WERI-Rb-1 (cell line): ENCODE results near the gene FOXJ1.

Source experiments
- DNase-seq: peaks from one replicate; pipeline ENCODE4 v3.0.0-alpha.2; 2020
- H3K27ac ChIP-seq: fragments of 250-450 bp; sonication (Bioruptor Pico); 2 replicates; pipeline ENCODE4 v1.5.1; 2020; ENCODE audit warnings: mild to moderate bottlenecking, moderate library complexity
- H3K27me3 ChIP-seq: fragments of 250-450 bp; sonication (Bioruptor Pico); 2 replicates; pipeline ENCODE4 v1.5.1; 2021; ENCODE audit warnings: mild to moderate bottlenecking, low read depth, moderate library complexity; ENCODE audit not compliant: insufficient read depth, severe bottlenecking
- H3K36me3 ChIP-seq: fragments of 250-450 bp; sonication (Bioruptor Pico); 2 replicates; pipeline ENCODE4 v1.5.1; 2020; ENCODE audit warnings: mild to moderate bottlenecking, moderate library complexity
- H3K4me3 ChIP-seq: 2 replicates; pipeline ENCODE4 v1.5.1; 2011; ENCODE audit warnings: low read depth, mild to moderate bottlenecking, control low read depth, low read length
- H3K9me3 ChIP-seq: fragments of 250-450 bp; sonication (Bioruptor Pico); 2 replicates; pipeline ENCODE4 v1.5.1; 2021; ENCODE audit warnings: mild to moderate bottlenecking, moderate library complexity; ENCODE audit not compliant: severe bottlenecking
- TF ChIP-seq, protein P1 (sequence below): IDR thresholded peaks from 2 replicates; pipeline ENCODE4 v1.5.1; 2011; ENCODE audit warnings: low read depth, mild to moderate bottlenecking, control low read depth, inconsistent platforms, low read length

FOXJ1 gene

DNA sequence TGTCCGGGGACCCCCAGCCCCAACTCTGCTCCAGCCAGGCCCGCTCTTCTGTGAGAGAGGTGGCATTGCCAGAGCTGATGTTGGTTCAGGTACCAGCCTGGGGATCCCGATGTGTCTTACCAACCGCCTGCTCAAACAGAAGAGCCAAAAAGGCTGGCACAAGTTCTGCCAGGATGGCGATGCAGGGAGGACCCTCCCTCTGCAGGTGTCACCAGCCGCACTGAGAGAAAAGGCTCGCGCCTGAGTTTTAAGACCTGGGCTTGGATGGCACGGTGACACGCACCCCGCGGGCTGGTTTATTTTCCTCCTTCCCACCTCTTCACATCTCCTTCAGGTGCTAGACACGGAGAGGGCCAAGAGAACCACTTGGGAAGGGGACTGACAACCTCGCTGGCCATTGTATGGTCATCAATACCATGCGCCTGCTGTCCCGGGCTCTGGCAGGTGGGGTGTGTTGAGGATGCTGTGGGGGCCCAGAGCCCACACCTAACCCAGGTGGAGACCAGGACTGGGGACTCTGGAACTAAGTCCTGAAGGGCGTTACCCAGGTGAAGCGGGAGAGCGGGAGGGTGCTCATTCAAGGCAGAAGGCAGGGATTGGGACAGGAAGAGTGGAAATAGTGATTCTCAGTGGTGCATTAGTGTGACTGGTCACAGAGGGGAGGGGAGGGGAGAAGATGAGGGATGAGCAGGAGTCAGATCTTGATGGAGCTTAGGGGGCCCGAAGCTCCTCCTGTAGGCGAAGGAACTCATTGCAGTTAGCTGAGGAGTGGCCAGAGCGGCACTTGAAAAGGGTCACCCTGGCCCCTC is 16.3 kb downstream of the FOXJ1 start:
- H3K9me3 ChIP-seq = no peaks in the 10 kb centered on the region
- DNase-seq = peak; percentile 68
- H3K27ac ChIP-seq = no peak overlapping the region
- no peaks in the 10 kb centered on the region for H3K27me3 ChIP-seq
- TF ChIP-seq, protein P1, sequence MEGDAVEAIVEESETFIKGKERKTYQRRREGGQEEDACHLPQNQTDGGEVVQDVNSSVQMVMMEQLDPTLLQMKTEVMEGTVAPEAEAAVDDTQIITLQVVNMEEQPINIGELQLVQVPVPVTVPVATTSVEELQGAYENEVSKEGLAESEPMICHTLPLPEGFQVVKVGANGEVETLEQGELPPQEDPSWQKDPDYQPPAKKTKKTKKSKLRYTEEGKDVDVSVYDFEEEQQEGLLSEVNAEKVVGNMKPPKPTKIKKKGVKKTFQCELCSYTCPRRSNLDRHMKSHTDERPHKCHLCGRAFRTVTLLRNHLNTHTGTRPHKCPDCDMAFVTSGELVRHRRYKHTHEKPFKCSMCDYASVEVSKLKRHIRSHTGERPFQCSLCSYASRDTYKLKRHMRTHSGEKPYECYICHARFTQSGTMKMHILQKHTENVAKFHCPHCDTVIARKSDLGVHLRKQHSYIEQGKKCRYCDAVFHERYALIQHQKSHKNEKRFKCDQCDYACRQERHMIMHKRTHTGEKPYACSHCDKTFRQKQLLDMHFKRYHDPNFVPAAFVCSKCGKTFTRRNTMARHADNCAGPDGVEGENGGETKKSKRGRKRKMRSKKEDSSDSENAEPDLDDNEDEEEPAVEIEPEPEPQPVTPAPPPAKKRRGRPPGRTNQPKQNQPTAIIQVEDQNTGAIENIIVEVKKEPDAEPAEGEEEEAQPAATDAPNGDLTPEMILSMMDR = peak; percentile 84
- no peaks in the 10 kb centered on the region for H3K36me3 ChIP-seq
- no peak overlapping the region for H3K4me3 ChIP-seq

DNA sequence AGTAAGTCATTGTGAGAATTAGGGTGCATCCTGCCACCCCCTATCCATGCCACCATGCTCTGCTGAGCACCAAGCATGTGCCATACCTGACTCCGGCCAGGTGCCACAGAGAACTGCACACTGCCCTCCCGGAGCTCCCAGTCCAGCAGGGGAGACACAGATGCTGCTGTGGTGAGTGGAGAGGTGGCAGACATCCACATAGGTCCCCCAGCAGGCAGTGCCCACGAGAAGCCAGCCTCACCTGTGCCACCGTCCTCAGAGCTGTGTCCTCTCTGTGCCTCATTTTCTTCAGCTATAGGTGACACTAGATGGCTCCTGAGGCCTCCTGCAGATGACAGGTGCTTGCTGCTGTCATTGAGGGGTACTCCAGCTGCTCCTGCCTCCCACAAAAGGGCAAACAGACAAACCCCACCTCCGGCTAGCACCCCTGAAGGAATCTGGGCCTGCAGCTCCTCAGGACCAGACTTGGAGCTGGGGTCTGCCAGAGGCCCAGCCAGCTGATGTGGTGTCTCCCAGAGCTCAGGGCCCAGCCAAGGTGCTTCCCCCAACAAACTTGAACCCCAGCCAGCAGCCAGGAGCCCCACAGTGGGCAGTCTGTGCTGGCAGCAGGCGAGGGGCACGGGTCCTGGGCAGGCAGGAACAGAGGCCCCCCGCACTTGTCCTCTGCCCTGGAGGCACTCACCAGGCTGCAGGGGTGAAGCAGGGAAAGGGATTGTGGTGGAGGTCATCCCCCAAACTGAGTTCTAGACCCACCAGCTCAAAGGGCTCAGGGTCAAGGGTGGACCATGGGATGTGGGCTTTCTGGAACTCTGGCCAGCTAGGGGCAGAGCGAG is 17.1 kb downstream of the FOXJ1 start:
- DNase-seq = no peak
- H3K27me3 ChIP-seq = no peaks in the 10 kb centered on the region
- no peak overlapping the region for H3K4me3 ChIP-seq
- TF ChIP-seq, protein P1 = 0 out of 2 replicates have a peak, but pooled peaks have one; percentile 7
- H3K36me3 ChIP-seq = no peaks in the 10 kb centered on the region
- H3K27ac ChIP-seq = no peak overlapping the region
- H3K9me3 ChIP-seq = no peaks in the 10 kb centered on the region

DNA sequence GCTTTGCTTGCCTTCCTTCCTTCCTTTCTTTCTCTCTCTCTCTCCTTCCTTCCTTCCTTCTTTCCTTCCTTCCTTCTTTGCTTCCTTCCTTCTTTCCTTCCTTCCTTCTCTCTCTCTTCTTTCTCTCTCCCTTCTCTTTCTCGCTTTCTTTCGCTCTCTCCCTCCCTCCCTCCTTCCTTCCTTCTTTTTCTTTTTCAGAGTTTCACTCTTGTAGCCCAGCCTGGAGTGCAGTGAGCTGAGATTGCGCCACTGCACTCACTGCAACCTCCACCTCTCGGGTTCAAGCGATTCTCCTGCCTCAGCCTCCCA is 17.9 kb downstream of the FOXJ1 start:
- Histone ChIP-seq H3K9me3 (no peaks in the 10 kb centered on the region), H3K4me3 (no peak overlapping the region), H3K36me3 (no peaks in the 10 kb centered on the region), H3K27ac (no peak overlapping the region), H3K27me3 (no peaks in the 10 kb centered on the region)
- DNase-seq = no peak
- TF ChIP-seq, protein P1 = no peak

DNA sequence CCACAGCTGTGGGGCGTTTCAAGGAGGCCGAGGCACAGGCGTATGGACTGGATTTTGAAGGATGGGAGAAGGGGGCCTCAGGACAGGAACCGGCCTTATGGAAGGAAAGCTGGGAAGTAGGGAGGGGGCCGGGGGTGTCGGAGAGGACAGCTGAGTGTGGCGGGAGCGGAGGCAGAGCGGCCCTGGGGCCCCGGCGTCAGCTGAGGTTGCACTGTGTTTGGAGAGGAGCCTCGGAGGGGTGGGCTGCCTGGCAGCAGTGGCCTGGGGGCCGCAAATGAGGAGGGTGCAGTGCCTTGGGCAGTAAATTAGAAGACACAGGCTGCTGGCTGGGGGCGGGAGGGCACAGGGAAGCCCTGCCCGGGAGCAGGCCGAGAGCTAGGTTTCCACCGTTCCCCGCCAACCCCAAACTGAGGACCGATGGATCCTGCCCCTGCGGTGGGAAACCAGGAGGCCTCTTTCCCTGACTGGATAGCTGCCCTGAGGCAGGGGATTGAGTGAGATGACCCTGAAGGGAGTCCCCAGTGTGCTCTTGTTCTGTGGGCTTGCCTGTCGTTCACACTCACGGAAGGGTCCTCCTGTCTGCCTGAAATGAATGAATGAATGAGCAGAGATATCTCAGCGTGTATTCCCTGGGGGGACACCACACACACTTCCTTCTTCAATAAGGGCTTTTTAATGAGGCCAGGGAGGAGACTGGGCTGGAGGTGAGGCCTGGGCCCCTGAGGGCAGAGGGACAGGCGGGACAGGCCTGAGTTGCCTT is 18.4 kb downstream of the FOXJ1 start:
- Histone ChIP-seq H3K27me3 (no peaks in the 10 kb centered on the region), H3K4me3 (no peak overlapping the region), H3K27ac (peak overlapping the region; percentile 13; the same call in 1 of the 2 replicates), H3K36me3 (no peaks in the 10 kb centered on the region), H3K9me3 (no peaks in the 10 kb centered on the region)
- DNase-seq = no peak
- TF ChIP-seq, protein P1 = no peak

DNA sequence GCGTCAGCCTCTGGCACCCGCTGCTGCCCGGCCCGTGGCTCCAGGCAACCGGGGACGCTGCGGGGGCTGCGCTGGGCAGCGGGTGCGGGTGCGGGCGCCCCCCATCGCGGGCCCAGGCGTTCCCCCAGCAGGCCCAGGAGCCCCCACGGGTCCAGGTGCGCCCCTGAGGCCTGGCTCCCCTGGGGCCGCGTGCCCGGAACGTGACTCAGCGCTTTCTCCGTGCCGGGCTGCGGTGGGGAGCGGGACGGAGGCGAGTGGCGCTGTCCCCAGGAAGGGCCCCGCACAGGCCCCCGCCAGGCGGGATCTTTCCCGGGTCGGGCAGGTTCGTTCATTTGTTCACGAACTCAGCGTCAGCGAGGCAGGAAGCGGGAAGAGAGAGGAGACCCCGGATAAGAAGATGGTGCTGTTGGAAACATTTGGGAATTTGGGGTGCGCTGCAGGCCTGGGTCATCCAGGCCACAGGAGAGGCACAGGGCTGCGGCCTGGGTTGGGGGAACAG is 19.1 kb downstream of the FOXJ1 start:
- no peaks in the 10 kb centered on the region for H3K27me3 ChIP-seq
- H3K27ac ChIP-seq = peak overlapping the region; percentile 13
- H3K9me3 ChIP-seq = no peaks in the 10 kb centered on the region
- TF ChIP-seq, protein P1 = no peak
- no peak overlapping the region for H3K4me3 ChIP-seq
- no peaks in the 10 kb centered on the region for H3K36me3 ChIP-seq
- DNase-seq = no peak
